MCF 10A (cell line): ENCODE data around the gene PER3. TPM values are rescaled to one million over a fixed set of nuclear protein-coding genes. Genes with fewer than 3 reads are reported as not detected.

ENCODE experiments used
- BruUV-seq: library from RNA; stranded (reverse); fragments of 400-500 nt; replicated peaks from 2 replicates; lab custom pipeline; 2021; lab: Mats Ljungman, UMichigan
- CTCF ChIA-PET: fragments of 300-600 bp; sonication (Branson Sonifier 250); formaldehyde crosslinking; extraction: SDS; loops from one replicate; lab custom pipeline; 2021; ENCODE audit warnings: antibody characterized with exemption, inconsistent platforms; lab: Yijun Ruan, JAX
- POLR2A ChIA-PET: fragments of 300-600, 350-650 bp; sonication (Branson Sonifier 250); formaldehyde crosslinking; extraction: SDS; loops from one replicate; lab custom pipeline; 2020; ENCODE audit warnings: antibody characterized with exemption, inconsistent platforms; lab: Yijun Ruan, JAX
- DNase-seq: peaks from one replicate; pipeline ENCODE4 v3.0.0-alpha.2; 2018; ENCODE audit not compliant: unreplicated experiment
- H3K27ac Mint-ChIP-seq: one replicate; pipeline ENCODE4 v1.8.0; 2022; ENCODE audit warnings: mild to moderate bottlenecking, low read depth, mixed read lengths; ENCODE audit not compliant: unreplicated experiment
- H3K27me3 Mint-ChIP-seq: one replicate; pipeline ENCODE4 v1.8.0; 2022; ENCODE audit warnings: mixed read lengths; ENCODE audit not compliant: insufficient read depth, unreplicated experiment
- H3K36me3 Mint-ChIP-seq: one replicate; pipeline ENCODE4 v1.8.0; 2022; ENCODE audit warnings: mild to moderate bottlenecking, moderate library complexity, mixed read lengths; ENCODE audit not compliant: insufficient read depth, unreplicated experiment
- H3K4me1 Mint-ChIP-seq: one replicate; pipeline ENCODE4 v1.8.0; 2022; ENCODE audit warnings: mixed read lengths; ENCODE audit not compliant: insufficient read depth, unreplicated experiment
- H3K4me3 Mint-ChIP-seq: one replicate; pipeline ENCODE4 v1.8.0; 2022; ENCODE audit warnings: mild to moderate bottlenecking, moderate library complexity, mixed read lengths; ENCODE audit not compliant: unreplicated experiment
- H3K9me3 Mint-ChIP-seq: one replicate; pipeline ENCODE4 v1.8.0; 2022; ENCODE audit warnings: mixed read lengths; ENCODE audit not compliant: unreplicated experiment
- intact Hi-C: fragments of 100-400 bp; cut with micrococcal nuclease; formaldehyde crosslinking; loops from 2 replicates; pipeline ENCODE4 v1.14.1; 2022
- total RNA-seq: library from RNA; stranded (reverse); gene quantifications from 2 replicates; pipeline ENCODE4 v1.2.3, GENCODE V29; 2022
- TF ChIP-seq, protein P1 (sequence below): fragments of 200-600 bp; IDR thresholded peaks from one replicate; pipeline ENCODE4 v1.8.0; 2022; ENCODE audit warnings: antibody characterized with exemption, mild to moderate bottlenecking; ENCODE audit not compliant: unreplicated experiment

PER3 gene
- total RNA-seq, 1 experiment from 2014 or later, result 0.84 TPM

GRCh38 chr1:7781501-7781900 lies 2.6 kb upstream of the PER3 start:
- CTCF ChIA-PET, result interaction anchor here (0.6 to 1.4 kb wide), 2 partner anchors 28 to 112 kb away, joined by 3 to 6 read pairs; no protein-coding TSS in a partner anchor
- Mint-ChIP-seq H3K9me3 (no peaks in the 10 kb centered on the region), H3K27me3 (no peaks in the 10 kb centered on the region), H3K27ac (no peak overlapping the region), H3K4me1 (no peaks in the 10 kb centered on the region), H3K4me3 (no peak overlapping the region), H3K36me3 (peaks cover 38% of the 10 kb centered on the region)
- DNase-seq, result no peak
- TF ChIP-seq, protein P1, sequence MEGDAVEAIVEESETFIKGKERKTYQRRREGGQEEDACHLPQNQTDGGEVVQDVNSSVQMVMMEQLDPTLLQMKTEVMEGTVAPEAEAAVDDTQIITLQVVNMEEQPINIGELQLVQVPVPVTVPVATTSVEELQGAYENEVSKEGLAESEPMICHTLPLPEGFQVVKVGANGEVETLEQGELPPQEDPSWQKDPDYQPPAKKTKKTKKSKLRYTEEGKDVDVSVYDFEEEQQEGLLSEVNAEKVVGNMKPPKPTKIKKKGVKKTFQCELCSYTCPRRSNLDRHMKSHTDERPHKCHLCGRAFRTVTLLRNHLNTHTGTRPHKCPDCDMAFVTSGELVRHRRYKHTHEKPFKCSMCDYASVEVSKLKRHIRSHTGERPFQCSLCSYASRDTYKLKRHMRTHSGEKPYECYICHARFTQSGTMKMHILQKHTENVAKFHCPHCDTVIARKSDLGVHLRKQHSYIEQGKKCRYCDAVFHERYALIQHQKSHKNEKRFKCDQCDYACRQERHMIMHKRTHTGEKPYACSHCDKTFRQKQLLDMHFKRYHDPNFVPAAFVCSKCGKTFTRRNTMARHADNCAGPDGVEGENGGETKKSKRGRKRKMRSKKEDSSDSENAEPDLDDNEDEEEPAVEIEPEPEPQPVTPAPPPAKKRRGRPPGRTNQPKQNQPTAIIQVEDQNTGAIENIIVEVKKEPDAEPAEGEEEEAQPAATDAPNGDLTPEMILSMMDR, result no peak
- no TSS peak for BruUV-seq
- intact Hi-C loops, result no loop called here
- POLR2A ChIA-PET, result interaction anchor here (0.6 to 2.8 kb wide), 2 partner anchors 10 to 1089 kb away, joined by 4 to 12 read pairs; partner anchors contain the start of gene VAMP3

DNA sequence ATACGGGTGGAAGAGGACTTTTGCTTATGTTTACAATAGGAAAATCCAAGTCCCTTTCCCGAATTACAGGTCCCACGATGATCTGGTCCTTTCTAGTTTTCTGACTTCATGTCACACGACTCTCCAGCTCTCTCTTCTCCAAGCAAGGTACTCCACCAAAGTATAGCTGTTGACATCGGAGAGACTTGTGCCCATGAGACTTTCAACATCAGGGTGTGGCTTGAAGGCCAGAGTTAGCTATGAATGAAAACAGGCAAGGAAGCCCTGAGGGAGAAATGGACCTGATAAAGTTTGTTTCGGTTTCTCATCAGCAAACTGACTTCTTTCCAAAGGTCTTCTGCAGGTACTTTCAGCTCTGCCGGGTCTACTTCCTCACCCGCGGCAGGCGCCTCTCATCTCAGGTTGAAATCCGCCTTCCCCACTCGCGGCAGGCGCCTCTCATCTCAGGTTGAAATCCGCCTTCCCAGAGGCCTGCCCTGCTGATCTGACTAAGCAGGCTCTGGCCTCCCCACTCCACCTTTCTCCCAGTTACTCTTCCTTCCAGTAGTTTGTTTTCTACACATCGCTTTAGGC lies 2.1 kb upstream of the PER3 start:
- intact Hi-C loops, result no loop called here

DNA sequence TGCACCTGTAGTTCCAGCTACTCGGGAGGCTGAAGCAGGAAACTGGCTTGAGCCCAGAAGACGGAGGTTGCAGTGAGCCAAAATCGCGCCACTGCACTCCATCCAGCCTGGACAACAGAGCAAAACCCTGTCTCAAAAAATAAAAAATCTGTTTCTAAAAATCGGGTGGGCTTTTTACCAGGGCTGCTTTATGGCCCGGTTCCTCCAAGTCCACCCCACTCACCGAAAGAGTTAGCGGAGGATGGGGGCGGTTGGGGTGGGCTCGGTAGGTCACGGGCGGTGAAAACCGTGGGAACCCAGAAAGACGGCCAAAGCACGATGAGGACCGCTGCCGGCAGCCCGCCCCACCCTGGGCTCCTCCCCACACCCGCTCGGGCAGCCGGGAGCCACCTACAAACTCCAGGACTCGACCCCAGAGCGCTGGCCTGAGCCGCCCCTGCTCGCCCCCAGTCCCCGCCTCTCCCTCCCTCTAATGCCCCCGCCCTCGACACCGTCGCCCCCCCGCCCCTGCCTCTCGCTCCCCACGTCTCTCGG lies 846 bp upstream of the PER3 start:
- Mint-ChIP-seq H3K9me3 (no peaks in the 10 kb centered on the region), H3K27ac (no peak overlapping the region), H3K4me1 (no peaks in the 10 kb centered on the region), H3K27me3 (no peaks in the 10 kb centered on the region), H3K36me3 (peaks cover 25% of the 10 kb centered on the region), H3K4me3 (peak overlapping the region; percentile 65)
- intact Hi-C loops, result no loop called here
- no TSS peak for BruUV-seq
- ChIA-PET POLR2A (interaction anchor here (0.6 to 2.8 kb wide), 3 partner anchors 12 to 1188 kb away, joined by 3 to 12 read pairs (median 4); partner anchors contain the start of gene VAMP3), CTCF (interaction anchor here (1.2 kb wide), 1 partner anchor 30 kb away, joined by 4 read pairs; no protein-coding TSS in a partner anchor)
- TF ChIP-seq, protein P1, result no peak
- DNase-seq, result peak; percentile 60

More for the DNA sequence above, 2.1 kb upstream of the PER3 start:
- H3K27ac Mint-ChIP-seq, result no peak overlapping the region
- peaks cover 34% of the 10 kb centered on the region for H3K36me3 Mint-ChIP-seq
- ChIA-PET CTCF (interaction anchor here (1.2 kb wide), 1 partner anchor 29 kb away, joined by 4 read pairs; no protein-coding TSS in a partner anchor), POLR2A (interaction anchor here (0.6 to 2.8 kb wide), 2 partner anchors 10 to 1090 kb away, joined by 4 to 12 read pairs; partner anchors contain the start of gene VAMP3)
- H3K4me3 Mint-ChIP-seq, result peak overlapping the region; percentile 65
- TF ChIP-seq, protein P1, result no peak
- no peaks in the 10 kb centered on the region for H3K27me3 Mint-ChIP-seq
- no TSS peak for BruUV-seq
- DNase-seq, result no peak
- no peaks in the 10 kb centered on the region for H3K4me1 Mint-ChIP-seq
- no peaks in the 10 kb centered on the region for H3K9me3 Mint-ChIP-seq

DNA sequence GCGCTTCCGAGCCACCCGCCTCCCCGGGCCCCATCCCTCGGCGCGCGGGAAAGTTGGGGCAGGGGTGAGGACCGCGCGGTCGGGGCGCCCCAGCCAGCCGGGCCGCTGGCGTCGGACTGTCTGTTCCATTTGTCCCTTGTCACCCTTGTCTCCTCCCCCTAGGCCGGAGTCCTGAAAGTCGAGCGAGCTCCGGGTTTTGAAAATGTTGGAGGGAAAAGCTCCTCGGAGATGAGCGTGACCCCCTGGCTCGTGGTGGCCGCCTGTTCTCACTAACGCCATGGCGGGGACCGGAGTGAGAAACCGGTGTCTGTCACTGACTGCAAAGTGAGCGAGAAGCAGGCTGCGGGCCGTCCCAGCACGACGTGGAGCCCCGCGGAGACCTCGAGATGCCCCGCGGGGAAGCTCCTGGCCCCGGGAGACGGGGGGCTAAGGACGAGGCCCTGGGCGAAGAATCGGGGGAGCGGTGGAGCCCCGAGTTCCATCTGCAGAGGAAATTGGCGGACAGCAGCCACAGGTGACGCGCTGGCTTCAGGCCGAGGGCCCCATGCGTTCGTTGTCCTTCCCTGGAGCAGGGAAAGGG lies 491 bp downstream of the PER3 start:
- H3K9me3 Mint-ChIP-seq, result peaks cover under 1% of the 10 kb centered on the region
- H3K27ac Mint-ChIP-seq, result no peak overlapping the region
- DNase-seq, result no peak
- no peaks in the 10 kb centered on the region for H3K27me3 Mint-ChIP-seq
- BruUV-seq, result no TSS peak
- ChIA-PET CTCF (interaction anchor here (0.6 kb wide), 1 partner anchor 26 kb away, joined by 3 read pairs; no protein-coding TSS in a partner anchor), POLR2A (no interaction called here)
- TF ChIP-seq, protein P1, result no peak
- no peaks in the 10 kb centered on the region for H3K4me1 Mint-ChIP-seq
- intact Hi-C loops, result no loop called here
- no peak overlapping the region for H3K4me3 Mint-ChIP-seq
- H3K36me3 Mint-ChIP-seq, result peaks cover 15% of the 10 kb centered on the region
